H9 (cell line): ENCODE measurements around the gene POF1B. TPM values are rescaled to one million over a fixed set of nuclear protein-coding genes. Genes with fewer than 3 reads are reported as not detected.

ENCODE experiments used
- DNase-seq: peaks from one replicate; pipeline ENCODE4 v3.0.0-alpha.2; 2017
- H2AFZ ChIP-seq: one replicate; pipeline ENCODE4 v1.6.1; 2013; ENCODE audit warnings: mild to moderate bottlenecking, low read length, control low read depth, moderate library complexity
- H2AK5ac ChIP-seq: 2 replicates; pipeline ENCODE4 v1.6.1; 2013; ENCODE audit warnings: low read length, control low read depth, mixed read lengths; ENCODE audit not compliant: insufficient read length
- H2BK120ac ChIP-seq: one replicate; pipeline ENCODE4 v1.6.1; 2013; ENCODE audit warnings: low read depth, mild to moderate bottlenecking, low read length, control low read depth, inconsistent platforms; ENCODE audit not compliant: poor library complexity, severe bottlenecking
- H2BK12ac ChIP-seq: 2 replicates; pipeline ENCODE4 v1.6.1; 2013; ENCODE audit warnings: low read length, control low read depth, mixed read lengths, low read depth; ENCODE audit not compliant: insufficient read length
- H2BK15ac ChIP-seq: 2 replicates; pipeline ENCODE4 v1.6.1; 2013; ENCODE audit warnings: low read depth, low read length, control low read depth
- H2BK20ac ChIP-seq: one replicate; pipeline ENCODE4 v1.6.1; 2013; ENCODE audit warnings: low read depth, mild to moderate bottlenecking, low read length, control low read depth, inconsistent platforms; ENCODE audit not compliant: poor library complexity, severe bottlenecking
- H2BK5ac ChIP-seq: 2 replicates; pipeline ENCODE4 v1.6.1; 2013; ENCODE audit warnings: low read length, control low read depth, mixed read lengths; ENCODE audit not compliant: insufficient read length
- H3K14ac ChIP-seq: 2 replicates; pipeline ENCODE4 v1.6.1; 2013; ENCODE audit warnings: low read length, control low read depth; ENCODE audit not compliant: insufficient read depth
- H3K18ac ChIP-seq: 2 replicates; pipeline ENCODE4 v1.6.1; 2013; ENCODE audit warnings: low read depth, mild to moderate bottlenecking, mixed read lengths, low read length, control low read depth; ENCODE audit not compliant: insufficient read length
- H3K23ac ChIP-seq: 2 replicates; pipeline ENCODE4 v1.6.1; 2013; ENCODE audit warnings: low read length, control low read depth, mixed read lengths, low read depth; ENCODE audit not compliant: insufficient read length
- H3K23me2 ChIP-seq: 2 replicates; pipeline ENCODE4 v1.6.1; 2013; ENCODE audit warnings: low read depth, mild to moderate bottlenecking, mixed read lengths, low read length, control low read depth; ENCODE audit not compliant: insufficient read length, poor library complexity, severe bottlenecking
- H3K27ac ChIP-seq: 2 replicates; pipeline ENCODE4 v1.5.1; 2013; ENCODE audit warnings: low read length, control low read depth, mixed read lengths, low read depth; ENCODE audit not compliant: insufficient read length
- H3K27me3 ChIP-seq: 2 replicates; pipeline ENCODE4 v1.6.1; 2013; ENCODE audit warnings: low read length, control low read depth, inconsistent platforms; ENCODE audit not compliant: insufficient read depth
- H3K4ac ChIP-seq: 2 replicates; pipeline ENCODE4 v1.6.1; 2013; ENCODE audit warnings: low read depth, mild to moderate bottlenecking, control low read depth, inconsistent platforms, low read length, moderate library complexity
- H3K4me1 ChIP-seq: 2 replicates; pipeline ENCODE4 v1.6.1; 2013; ENCODE audit warnings: low read length, control low read depth, inconsistent platforms; ENCODE audit not compliant: insufficient read depth
- H3K4me2 ChIP-seq: 2 replicates; pipeline ENCODE4 v1.6.1; 2013; ENCODE audit warnings: low read length, control low read depth, mixed read lengths; ENCODE audit not compliant: insufficient read length, insufficient read depth
- H3K56ac ChIP-seq: 2 replicates; pipeline ENCODE4 v1.6.1; 2013; ENCODE audit warnings: low read depth, mild to moderate bottlenecking, mixed read lengths, low read length, control low read depth; ENCODE audit not compliant: insufficient read length
- H3K79me1 ChIP-seq: 2 replicates; pipeline ENCODE4 v1.6.1; 2013; ENCODE audit warnings: low read depth, mild to moderate bottlenecking, moderate library complexity, low read length, control low read depth, inconsistent platforms; ENCODE audit not compliant: insufficient read depth, poor library complexity, severe bottlenecking
- H3K79me2 ChIP-seq: 2 replicates; pipeline ENCODE4 v1.6.1; 2013; ENCODE audit warnings: low read length, control low read depth, inconsistent platforms; ENCODE audit not compliant: insufficient read depth
- H3K9ac ChIP-seq: 2 replicates; pipeline ENCODE4 v1.6.1; 2013; ENCODE audit warnings: low read length, control low read depth, mixed read lengths; ENCODE audit not compliant: insufficient read length; ENCODE audit errors: extremely low read depth
- H3K9me3 ChIP-seq: one replicate; pipeline ENCODE4 v1.6.1; 2013; ENCODE audit warnings: low read depth, low read length, inconsistent platforms; ENCODE audit not compliant: control insufficient read depth
- H3T11ph ChIP-seq: one replicate; pipeline ENCODE4 v1.6.1; 2013; ENCODE audit warnings: mild to moderate bottlenecking, low read length, control low read depth, inconsistent platforms
- H4K20me1 ChIP-seq: one replicate; pipeline ENCODE4 v1.6.1; 2013; ENCODE audit not compliant: control insufficient read depth, insufficient read length, insufficient read depth
- H4K5ac ChIP-seq: 2 replicates; pipeline ENCODE4 v1.6.1; 2013; ENCODE audit warnings: low read depth, mild to moderate bottlenecking, mixed read lengths, low read length, control low read depth; ENCODE audit not compliant: insufficient read length
- H4K8ac ChIP-seq: replicated peaks from 2 replicates; pipeline ENCODE4 v1.6.1; 2013; ENCODE audit warnings: low read length, control low read depth, mixed read lengths, low read depth; ENCODE audit not compliant: insufficient read length
- H4K91ac ChIP-seq: 2 replicates; pipeline ENCODE4 v1.6.1; 2013; ENCODE audit warnings: low read depth, mild to moderate bottlenecking, moderate library complexity, mixed read lengths, low read length, control low read depth; ENCODE audit not compliant: insufficient read length
- H3K27ac Mint-ChIP-seq, 3 experiments: 2 replicates in 2 of 3; 3 replicates in 1 of 3; pipeline ENCODE4 v1.8.0; 2020 to 2021; ENCODE audit warnings: mixed read lengths in 3 of 3, mild to moderate bottlenecking in 1 of 3, moderate library complexity in 1 of 3
- H3K27me3 Mint-ChIP-seq: 2 replicates; pipeline ENCODE4 v1.8.0; 2021; ENCODE audit warnings: low read depth, mild to moderate bottlenecking, moderate library complexity, mixed read lengths
- H3K36me3 Mint-ChIP-seq, 3 experiments: 2 replicates in 2 of 3; 3 replicates in 1 of 3; pipeline ENCODE4 v1.8.0; 2020 to 2021; ENCODE audit warnings: low read depth in 3 of 3, mixed read lengths in 3 of 3; ENCODE audit not compliant: insufficient read depth in 1 of 3
- H3K4me1 Mint-ChIP-seq, 2 experiments: 2 replicates each; pipeline ENCODE4 v1.8.0; 2020; ENCODE audit warnings: mixed read lengths in 2 of 2
- H3K4me3 Mint-ChIP-seq, 2 experiments: 2 replicates in 1 of 2; 3 replicates in 1 of 2; pipeline ENCODE4 v1.8.0; 2020 to 2021; ENCODE audit warnings: mild to moderate bottlenecking in 2 of 2, mixed read lengths in 2 of 2, moderate library complexity in 1 of 2
- H3K9me3 Mint-ChIP-seq, 2 experiments: 2 replicates in 1 of 2; 3 replicates in 1 of 2; pipeline ENCODE4 v1.8.0; 2020; ENCODE audit warnings: mild to moderate bottlenecking in 2 of 2, mixed read lengths in 2 of 2, moderate library complexity in 1 of 2
- CTCF ChIP-seq: fragments of 200-600 bp; sonication (generic); conservative IDR thresholded peaks from 3 replicates; pipeline ENCODE4 v1.8.0; 2021; ENCODE audit warnings: antibody characterized with exemption, mild to moderate bottlenecking
- whole genome bisulfite sequencing: extraction: QIAGEN DNeasy Blood & Tissue Kit; methylation state at CpG from one replicate; pipeline ENCODE4 v1.1.7; 2013; ENCODE audit warnings: missing lambda C conversion rate, low lambda C conversion rate, mixed read lengths; ENCODE audit not compliant: insufficient read length; ENCODE audit errors: extremely low coverage; 5-methylcytosine and 5-hydroxymethylcytosine counted together
- total RNA-seq: library from RNA; stranded (reverse); gene quantifications from 2 replicates; pipeline ENCODE4 v1.2.1, GENCODE V29; 2021

POF1B gene
- total RNA-seq, 1 experiment from 2014 or later = not detected

DNA sequence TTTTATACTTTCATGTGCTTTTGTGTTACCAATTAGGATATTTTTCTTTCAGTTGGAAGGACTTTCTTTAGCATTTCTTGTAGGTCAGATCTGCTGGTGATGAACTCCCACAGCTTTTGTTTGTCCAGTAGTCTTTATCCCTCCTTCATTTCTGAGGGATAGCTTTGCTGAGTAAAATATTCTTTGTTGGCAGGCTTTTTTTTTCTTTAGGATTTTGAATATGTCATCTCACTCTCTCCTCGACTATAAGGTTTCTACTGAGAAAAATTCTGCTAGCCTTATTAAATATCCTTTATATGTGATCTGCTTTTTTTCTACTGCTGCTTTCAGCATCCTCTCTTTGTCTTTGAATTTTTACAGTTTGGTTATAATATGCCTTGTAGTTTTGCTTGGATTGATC lies 49.6 kb upstream of the POF1B start:
- Histone ChIP-seq H3K79me2 (no peaks in the 10 kb centered on the region), H3K4me2 (no peak overlapping the region), H3K27me3 (no peaks in the 10 kb centered on the region), H4K8ac (no peak overlapping the region), H3K4me1 (no peaks in the 10 kb centered on the region), H3K18ac (no peak overlapping the region), H3K14ac (no peak overlapping the region), H2BK20ac (no peak overlapping the region), H3K4ac (no peak overlapping the region), H3K27ac (no peak overlapping the region), H3K23me2 (no peaks in the 10 kb centered on the region), H3K9me3 (peaks cover 4% of the 10 kb centered on the region), H2BK5ac (no peak overlapping the region), H2AFZ (no peak overlapping the region), H2BK15ac (no peak overlapping the region), H2AK5ac (no peak overlapping the region), H4K20me1 (no peaks in the 10 kb centered on the region), H3K9ac (no peak overlapping the region), H2BK12ac (no peak overlapping the region), H4K91ac (no peak overlapping the region), H4K5ac (no peak overlapping the region), H2BK120ac (no peak overlapping the region), H3K79me1 (no peaks in the 10 kb centered on the region), H3K56ac (no peak overlapping the region), H3K23ac (no peak overlapping the region), H3T11ph (no peak overlapping the region)
- Mint-ChIP-seq H3K27ac (no peak overlapping the region), H3K4me3 (no peak overlapping the region), H3K4me1 (peaks cover 0 to 2% of the 10 kb centered on the region in 2 experiments; a peak in 2 of 4 replicates), H3K27me3 (peaks cover 45% of the 10 kb centered on the region), H3K9me3 (peaks cover 36 to 58% of the 10 kb centered on the region in 2 experiments), H3K36me3 (peaks cover 0 to 3% (median 0%) of the 10 kb centered on the region in 3 experiments; a peak in 2 of 7 replicates)
- no peak for DNase-seq
- WGBS = no CpG with 5 or more reads among the region's 1 CpG
- TF ChIP-seq CTCF = no peak
